ENCODE measurements around the gene MAP3K14.

- TF ChIP-seq POLR2A (IDR thresholded peaks at IDR 0.05; ENCODE audit: low read length) (no peak), GATA1 (IDR thresholded peaks at IDR 0.05; ENCODE audit: low read depth, low read length) (no peak)
These were observed 46.9 kb downstream of the MAP3K14 start for GRCh38 chr17:45269912-45270311.
